ENCODE measurements around the gene ASPA.

ASPA gene

GRCh38 chr17:3527468-3527867 lies 51.7 kb downstream of the ASPA start:
- TF ChIP-seq GATA3 (IDR thresholded peaks at IDR 0.05; ENCODE audit: low read depth, low read length) (no peak), GATA2 (IDR thresholded peaks at IDR 0.05; ENCODE audit: low read depth, low read length) (no peak)

DNA sequence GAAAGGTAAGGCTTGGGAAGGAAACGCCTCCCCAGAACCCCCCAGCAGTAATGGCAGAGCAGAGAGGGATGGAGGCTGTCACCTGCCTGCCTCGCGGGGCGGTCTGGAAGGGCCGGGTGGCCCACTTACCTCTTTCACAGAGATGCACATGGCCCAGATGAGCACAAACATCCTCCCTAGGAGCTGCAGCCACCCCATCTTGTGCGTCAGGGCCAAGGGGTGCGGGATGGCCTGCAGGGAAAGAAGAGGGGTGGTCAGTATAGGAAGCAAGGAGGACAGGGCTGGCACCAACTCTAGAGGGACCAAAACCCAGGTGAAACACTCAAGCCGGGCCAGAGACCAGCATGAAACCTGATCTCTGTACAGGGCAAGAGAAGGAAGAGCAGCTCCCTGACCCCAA lies 52.1 kb downstream of the ASPA start:
- no peak for TF ChIP-seq GATA3 (IDR thresholded peaks at IDR 0.05; ENCODE audit: low read depth, low read length)
- TF ChIP-seq GATA2 (IDR thresholded peaks at IDR 0.05; ENCODE audit: low read depth, low read length), result no peak

- no peak for TF ChIP-seq GATA2 (IDR thresholded peaks at IDR 0.05; ENCODE audit: low read depth, low read length)
- TF ChIP-seq GATA3 (IDR thresholded peaks at IDR 0.05; ENCODE audit: low read depth, low read length), result no peak
Measured at GRCh38 chr17:3528403-3528851, 52.6 kb downstream of the ASPA start.

DNA sequence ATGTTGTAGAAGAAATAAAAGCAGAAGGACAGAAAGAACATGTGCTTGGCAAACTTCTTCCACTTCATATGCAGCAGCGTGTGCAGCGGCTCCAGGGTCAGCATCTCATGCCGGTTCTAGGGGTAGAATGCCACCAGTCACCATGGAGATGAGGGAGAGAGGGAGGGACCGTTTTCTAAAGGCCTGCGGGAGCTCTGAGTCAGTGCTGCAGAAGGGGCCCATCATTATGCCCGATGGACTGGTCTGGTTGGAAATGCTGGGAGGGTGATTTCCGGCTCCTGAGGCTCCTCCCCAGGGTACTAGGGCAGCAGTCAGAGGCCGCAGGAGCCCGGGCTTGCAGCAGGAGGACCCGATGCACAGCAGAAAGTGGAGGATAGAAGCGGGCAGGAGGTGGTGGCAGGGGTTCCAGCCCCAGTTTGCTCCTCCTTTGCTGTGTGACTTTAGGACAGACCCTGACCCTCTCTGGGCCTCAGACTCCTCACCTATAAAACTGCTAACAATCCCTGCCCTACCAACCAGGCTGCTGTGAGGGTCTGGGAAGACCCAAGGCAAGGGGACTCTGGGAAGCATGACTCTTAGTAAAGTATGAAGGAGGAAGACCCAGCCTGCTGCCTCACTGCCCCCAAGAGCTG lies 53.2 kb downstream of the ASPA start:
- TF ChIP-seq GATA3 (IDR thresholded peaks at IDR 0.05; ENCODE audit: low read depth, low read length) (no peak), GATA2 (IDR thresholded peaks at IDR 0.05; ENCODE audit: low read depth, low read length) (no peak)

DNA sequence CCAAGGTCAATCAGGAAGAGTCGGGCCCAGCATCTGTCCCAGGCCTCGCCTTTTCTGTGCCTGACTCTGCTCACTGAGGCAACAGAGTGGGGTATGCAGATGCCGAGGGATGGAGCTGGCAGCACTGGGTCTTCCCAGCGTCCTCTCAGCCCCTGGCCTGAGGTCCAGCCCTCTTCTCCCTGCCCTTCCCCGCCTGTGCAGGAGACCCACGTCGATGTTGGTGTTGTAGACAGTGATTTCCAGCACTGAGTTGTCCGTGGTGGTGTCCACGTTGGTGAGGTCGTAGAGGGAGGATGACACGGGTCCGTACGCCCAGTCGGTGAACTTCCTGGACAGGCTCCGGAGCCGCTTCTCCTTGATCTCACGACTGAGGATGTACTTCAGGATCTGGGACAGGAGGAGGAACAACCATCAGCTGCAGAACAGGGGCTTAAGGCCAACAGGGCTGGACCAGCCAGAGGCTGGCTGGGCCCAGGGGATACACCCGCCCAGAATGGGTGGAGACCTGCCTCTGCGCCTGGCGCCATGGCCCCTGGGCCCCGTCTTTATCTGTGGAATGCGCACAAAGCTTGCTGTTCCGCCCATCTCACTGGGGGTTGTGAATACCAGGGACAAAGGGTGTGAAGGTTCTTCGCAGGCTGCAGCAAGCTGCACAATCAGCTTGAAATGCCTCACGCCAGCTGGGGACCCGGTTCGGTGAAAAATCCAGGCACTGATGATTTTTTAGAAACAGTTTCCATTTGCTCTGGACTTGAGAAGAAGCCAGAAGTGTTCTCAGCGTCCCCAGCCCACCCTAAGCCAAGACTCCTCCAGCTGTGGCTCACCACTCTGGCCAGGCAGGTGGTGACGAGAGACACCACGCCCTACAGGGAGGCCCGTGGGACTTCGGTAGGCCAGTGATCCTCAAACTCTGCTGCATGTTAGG lies 54.3 kb downstream of the ASPA start:
- no peak for TF ChIP-seq GATA3 (IDR thresholded peaks at IDR 0.05; ENCODE audit: low read depth, low read length)
- TF ChIP-seq GATA2 (IDR thresholded peaks at IDR 0.05; ENCODE audit: low read depth, low read length), result no peak

GRCh38 chr17:3531266-3532101 lies 55.7 kb downstream of the ASPA start:
- TF ChIP-seq GATA3 (IDR thresholded peaks at IDR 0.05; ENCODE audit: low read depth, low read length), result no peak
- TF ChIP-seq GATA2 (IDR thresholded peaks at IDR 0.05; ENCODE audit: low read depth, low read length), result no peak

- no peak for TF ChIP-seq GATA3 (IDR thresholded peaks at IDR 0.05; ENCODE audit: low read depth, low read length)
- TF ChIP-seq GATA2 (IDR thresholded peaks at IDR 0.05; ENCODE audit: low read depth, low read length), result no peak
Measured at GRCh38 chr17:3532106-3532858, 56.5 kb downstream of the ASPA start.

DNA sequence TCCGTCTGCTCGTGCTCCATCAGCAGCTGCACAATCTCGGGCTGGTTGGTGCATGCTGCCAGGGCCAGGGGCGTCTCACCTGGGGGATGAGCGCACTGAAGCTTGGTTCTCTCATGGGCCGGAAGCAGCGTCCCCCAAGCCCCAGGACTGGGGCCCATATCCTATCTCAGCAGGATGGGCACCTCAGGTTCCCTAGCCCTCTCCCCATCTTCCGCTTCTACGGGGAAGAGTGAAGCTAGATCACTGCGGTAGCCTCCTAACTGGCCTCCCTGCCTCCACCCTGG lies 57.0 kb downstream of the ASPA start:
- TF ChIP-seq GATA3 (IDR thresholded peaks at IDR 0.05; ENCODE audit: low read depth, low read length) (no peak), GATA2 (IDR thresholded peaks at IDR 0.05; ENCODE audit: low read depth, low read length) (no peak)

GRCh38 chr17:3533752-3534151 lies 58.0 kb downstream of the ASPA start:
- no peak for TF ChIP-seq GATA2 (IDR thresholded peaks at IDR 0.05; ENCODE audit: low read depth, low read length)
- no peak for TF ChIP-seq GATA3 (IDR thresholded peaks at IDR 0.05; ENCODE audit: low read depth, low read length)

- TF ChIP-seq GATA3 (IDR thresholded peaks at IDR 0.05; ENCODE audit: low read depth, low read length), result no peak
- no peak for TF ChIP-seq GATA2 (IDR thresholded peaks at IDR 0.05; ENCODE audit: low read depth, low read length)
Measured at GRCh38 chr17:3534881-3535252, 59.1 kb downstream of the ASPA start.

DNA sequence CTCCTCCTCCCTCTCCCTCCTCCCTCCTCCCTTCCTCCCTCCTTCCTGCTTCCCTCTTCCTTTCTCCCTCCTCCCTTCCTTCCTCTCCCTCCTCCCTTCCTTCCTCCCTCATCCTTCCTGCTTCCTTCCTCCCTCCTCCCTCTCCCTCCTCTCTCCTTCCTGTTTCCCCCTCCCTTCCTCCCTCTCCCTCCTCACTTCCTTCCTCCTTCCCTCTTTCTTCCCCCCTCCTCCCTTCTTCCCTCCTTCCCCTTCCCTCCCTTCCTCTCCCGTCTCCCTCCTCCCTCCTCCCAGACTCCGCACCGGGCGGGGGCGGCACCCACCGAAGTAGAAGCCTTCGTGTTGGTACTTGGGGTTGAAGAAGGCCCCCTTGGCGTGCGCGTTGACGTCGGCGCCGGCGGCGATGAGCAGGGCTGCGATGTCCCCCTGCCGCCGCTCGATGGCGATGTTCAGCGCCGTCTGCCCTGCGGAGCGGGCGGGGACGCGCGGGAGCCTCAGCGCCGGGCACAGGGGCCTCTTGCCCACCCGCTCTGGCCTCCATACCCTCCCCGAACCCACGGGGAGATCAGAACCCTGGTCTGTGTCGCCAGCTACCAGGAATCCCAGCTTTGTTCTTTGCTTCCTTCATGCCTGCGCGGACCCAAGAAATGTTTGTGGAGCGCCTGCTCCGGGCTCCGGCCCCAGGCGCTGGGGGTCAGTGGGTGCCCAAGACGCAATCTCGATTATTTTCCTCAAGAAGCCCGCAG lies 59.6 kb downstream of the ASPA start:
- TF ChIP-seq GATA3 (IDR thresholded peaks at IDR 0.05; ENCODE audit: low read depth, low read length) (no peak), GATA2 (IDR thresholded peaks at IDR 0.05; ENCODE audit: low read depth, low read length) (no peak)

- TF ChIP-seq GATA2 (IDR thresholded peaks at IDR 0.05; ENCODE audit: low read depth, low read length) (no peak), GATA3 (IDR thresholded peaks at IDR 0.05; ENCODE audit: low read depth, low read length) (no peak)
Measured at GRCh38 chr17:3536716-3537115, 60.9 kb downstream of the ASPA start.

GRCh38 chr17:3539881-3540540 lies 64.2 kb downstream of the ASPA start:
- TF ChIP-seq GATA2 (IDR thresholded peaks at IDR 0.05; ENCODE audit: low read depth, low read length) (no peak), GATA3 (IDR thresholded peaks at IDR 0.05; ENCODE audit: low read depth, low read length) (no peak)
